ENCODE results near the gene UQCRC1.
"Not testable (repeated sequence)": the region's sequence is repeated elsewhere in the genome, so short reads cannot be mapped to it uniquely, and the experiment has no call there.

Gene UQCRC1

GRCh38 chr3:48553886-48554845 is 55.3 kb downstream of the UQCRC1 start:
- no peak for DNase-seq (ENCODE audit: low read depth)

- no peak for DNase-seq (ENCODE audit: low read depth)
Observed at GRCh38 chr3:48553361-48553760, 56.1 kb downstream of the UQCRC1 start.

GRCh38 chr3:48552111-48552951 is 57.1 kb downstream of the UQCRC1 start:
- DNase-seq (ENCODE audit: low read depth): no peak

GRCh38 chr3:48551651-48552050 is 57.8 kb downstream of the UQCRC1 start:
- DNase-seq (ENCODE audit: low read depth): not testable (repeated sequence)

Data from activated T-cell treated with anti-CD3 and anti-CD28 coated beads for 48 hours (primary cell).